ENCODE results near the gene ANKRD11.
"Not testable (repeated sequence)": the region's sequence is repeated elsewhere in the genome, so short reads cannot be mapped to it uniquely, and the experiment has no call there.

Gene ANKRD11

DNA sequence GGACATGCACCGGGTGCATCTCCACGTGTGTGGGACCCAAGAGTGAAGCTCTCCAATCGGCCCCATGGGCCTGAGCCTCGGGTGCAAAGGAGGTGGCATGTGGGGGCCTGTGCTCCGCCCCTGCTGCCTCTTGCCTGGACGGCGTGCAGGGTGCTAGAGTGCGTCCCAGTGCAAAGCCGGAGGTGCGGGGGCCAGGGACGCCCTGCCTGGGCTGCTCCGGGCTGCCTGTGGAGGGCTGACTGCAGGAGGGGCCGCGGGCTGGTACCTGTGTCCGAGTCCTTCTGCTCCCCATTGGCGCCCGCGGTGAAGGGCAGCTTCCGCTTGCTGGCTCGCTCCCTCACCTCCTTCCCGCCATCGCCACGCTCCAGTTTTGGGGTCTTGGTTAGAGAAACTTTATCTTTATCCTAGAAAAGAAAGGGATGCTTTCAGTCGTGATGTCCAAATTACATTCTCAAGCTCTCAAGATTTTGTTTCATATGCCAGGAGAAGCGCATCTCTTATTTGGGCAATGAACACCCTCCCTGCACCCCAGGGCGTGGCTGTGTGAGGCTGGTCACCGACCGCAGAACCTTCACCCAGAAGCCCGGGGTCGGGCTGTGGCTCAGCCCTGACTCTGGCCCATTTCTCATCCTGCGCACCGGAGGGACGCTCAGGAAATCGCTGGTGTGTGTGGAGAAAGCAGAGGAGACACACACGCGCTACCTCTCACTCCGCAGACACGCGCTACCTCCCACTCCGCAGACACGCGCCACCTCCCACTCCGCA, 185.2 kb downstream of the ANKRD11 start:
- TF ChIP-seq, protein P1, sequence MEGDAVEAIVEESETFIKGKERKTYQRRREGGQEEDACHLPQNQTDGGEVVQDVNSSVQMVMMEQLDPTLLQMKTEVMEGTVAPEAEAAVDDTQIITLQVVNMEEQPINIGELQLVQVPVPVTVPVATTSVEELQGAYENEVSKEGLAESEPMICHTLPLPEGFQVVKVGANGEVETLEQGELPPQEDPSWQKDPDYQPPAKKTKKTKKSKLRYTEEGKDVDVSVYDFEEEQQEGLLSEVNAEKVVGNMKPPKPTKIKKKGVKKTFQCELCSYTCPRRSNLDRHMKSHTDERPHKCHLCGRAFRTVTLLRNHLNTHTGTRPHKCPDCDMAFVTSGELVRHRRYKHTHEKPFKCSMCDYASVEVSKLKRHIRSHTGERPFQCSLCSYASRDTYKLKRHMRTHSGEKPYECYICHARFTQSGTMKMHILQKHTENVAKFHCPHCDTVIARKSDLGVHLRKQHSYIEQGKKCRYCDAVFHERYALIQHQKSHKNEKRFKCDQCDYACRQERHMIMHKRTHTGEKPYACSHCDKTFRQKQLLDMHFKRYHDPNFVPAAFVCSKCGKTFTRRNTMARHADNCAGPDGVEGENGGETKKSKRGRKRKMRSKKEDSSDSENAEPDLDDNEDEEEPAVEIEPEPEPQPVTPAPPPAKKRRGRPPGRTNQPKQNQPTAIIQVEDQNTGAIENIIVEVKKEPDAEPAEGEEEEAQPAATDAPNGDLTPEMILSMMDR (IDR thresholded peaks at IDR 0.05): no peak
- TF ChIP-seq ZFX (IDR thresholded peaks at IDR 0.05; ENCODE audit: borderline replicate concordance): no peak
- H3K27ac ChIP-seq: no peak overlapping the region

DNA sequence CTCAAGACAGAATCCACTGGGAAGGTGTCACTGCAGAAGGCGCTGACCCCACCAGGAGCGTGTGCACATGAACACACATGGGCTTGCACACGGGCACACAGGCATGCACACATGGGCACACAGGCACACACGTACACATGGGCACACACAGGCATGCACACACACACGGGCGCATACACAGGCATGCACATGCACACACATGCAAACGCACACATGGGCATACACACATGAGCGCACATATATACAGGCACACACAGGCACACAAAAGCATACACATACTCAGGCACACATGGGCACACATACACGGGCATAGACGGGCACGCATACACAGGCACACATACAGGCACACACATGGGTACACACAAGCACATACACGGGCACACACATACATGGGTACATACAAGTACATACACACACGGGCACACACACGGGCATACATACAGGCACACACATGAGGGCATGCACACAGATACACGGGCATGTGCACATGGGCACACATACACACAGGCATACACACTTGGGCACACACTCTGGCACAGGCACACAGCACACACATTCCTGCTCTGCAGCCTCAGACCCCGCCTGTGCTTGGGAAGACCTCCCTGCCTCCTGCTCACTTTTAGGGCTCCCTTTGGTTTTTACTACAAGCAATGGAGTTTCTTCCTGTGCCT, 186.0 kb downstream of the ANKRD11 start:
- no peak for TF ChIP-seq ZFX (IDR thresholded peaks at IDR 0.05; ENCODE audit: borderline replicate concordance)
- TF ChIP-seq, protein P1 (IDR thresholded peaks at IDR 0.05): no peak
- H3K27ac ChIP-seq: no peak overlapping the region

- no peak for TF ChIP-seq ZFX (IDR thresholded peaks at IDR 0.05; ENCODE audit: borderline replicate concordance)
- TF ChIP-seq, protein P1 (IDR thresholded peaks at IDR 0.05): no peak
- no peak overlapping the region for H3K27ac ChIP-seq
Observed at GRCh38 chr16:89303617-89304016, 186.7 kb downstream of the ANKRD11 start.

GRCh38 chr16:89300976-89301360, 189.4 kb downstream of the ANKRD11 start:
- TF ChIP-seq, protein P1 (IDR thresholded peaks at IDR 0.05): no peak
- TF ChIP-seq ZFX (IDR thresholded peaks at IDR 0.05; ENCODE audit: borderline replicate concordance): no peak
- peak overlapping the region; percentile 17; the same call in 1 of the 2 replicates for H3K27ac ChIP-seq

- peak overlapping the region; percentile 17; the same call in 1 of the 2 replicates for H3K27ac ChIP-seq
- no peak for TF ChIP-seq ZFX (IDR thresholded peaks at IDR 0.05; ENCODE audit: borderline replicate concordance)
- TF ChIP-seq, protein P1 (IDR thresholded peaks at IDR 0.05): no peak
Observed at GRCh38 chr16:89300311-89300975, 189.9 kb downstream of the ANKRD11 start.

DNA sequence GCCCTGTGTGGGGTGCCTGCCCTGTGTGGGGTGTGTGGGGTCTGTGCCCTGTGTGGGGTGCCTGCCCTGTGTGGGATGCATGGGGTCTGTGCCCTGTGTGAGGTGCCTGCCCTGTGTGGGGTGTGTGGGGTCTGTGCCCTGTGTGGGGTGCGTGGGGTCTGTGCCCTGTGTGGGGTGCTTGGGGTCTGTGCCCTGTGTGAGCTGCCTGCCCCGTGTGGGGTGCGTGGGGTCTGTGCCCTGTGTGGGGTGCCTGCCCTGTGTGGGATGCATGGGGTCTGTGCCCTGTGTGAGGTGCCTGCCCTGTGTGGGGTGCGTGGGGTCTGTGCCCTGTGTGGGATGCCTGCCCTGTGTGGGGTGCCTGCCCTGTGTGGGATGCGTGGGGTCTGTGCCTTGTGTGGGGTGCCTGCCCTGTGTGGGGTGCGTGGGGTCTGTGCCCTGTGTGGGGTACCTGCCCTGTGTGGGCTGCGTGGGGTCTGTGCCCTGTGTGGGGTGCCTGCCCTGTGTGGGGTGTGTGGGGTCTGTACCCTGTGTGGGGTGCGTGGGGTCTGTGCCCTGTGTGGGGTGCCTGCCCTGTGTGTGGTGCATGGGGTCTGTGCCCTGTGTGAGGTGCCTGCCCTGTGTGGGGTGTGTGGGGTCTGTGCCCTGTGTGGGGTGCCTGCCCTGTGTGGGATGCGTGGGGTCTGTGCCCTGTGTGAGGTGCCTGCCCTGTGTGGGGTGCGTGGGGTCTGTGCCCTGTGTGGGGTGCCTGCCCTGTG, 190.8 kb downstream of the ANKRD11 start:
- H3K27ac ChIP-seq: not testable (repeated sequence)

DNA sequence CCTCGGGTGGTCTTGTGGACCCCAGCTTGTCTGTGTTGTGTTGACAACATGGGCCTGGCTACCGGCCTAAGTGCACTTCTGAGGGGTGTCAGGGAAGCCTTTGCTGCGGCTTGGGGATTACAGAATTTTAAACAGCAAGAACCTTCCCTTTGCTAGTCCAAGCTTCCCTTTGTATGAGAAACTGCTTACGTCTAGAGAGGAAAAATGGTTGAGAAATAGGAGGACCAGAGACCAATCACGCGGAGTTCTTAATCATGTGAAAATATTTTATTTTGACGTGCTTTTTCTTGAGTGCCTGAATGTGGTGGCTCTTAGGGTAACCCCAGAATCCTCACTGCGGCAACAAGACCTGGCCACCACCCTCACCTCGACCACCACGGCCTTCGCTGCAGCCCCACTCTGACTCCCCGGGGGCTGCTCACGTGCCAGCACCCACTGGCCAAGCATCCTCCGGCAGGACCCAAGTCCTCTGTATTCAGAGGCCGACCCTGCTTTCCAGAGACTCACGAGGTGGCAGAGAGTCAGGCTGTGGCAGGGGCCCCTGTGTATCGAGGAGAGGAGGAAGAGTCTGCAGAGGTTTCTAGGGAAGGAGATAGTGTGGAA, 191.6 kb downstream of the ANKRD11 start:
- H3K27ac ChIP-seq: no peak overlapping the region
- TF ChIP-seq, protein P1 (IDR thresholded peaks at IDR 0.05): no peak
- no peak for TF ChIP-seq ZFX (IDR thresholded peaks at IDR 0.05; ENCODE audit: borderline replicate concordance)

Data from 22Rv1 (cell line).